Colonic mucosa (tissue), 4 donors: ENCODE data around the gene FGFR2. TPM values are rescaled to one million over a fixed set of nuclear protein-coding genes. Genes with fewer than 3 reads are reported as not detected.

Experiments
- DNase-seq: peaks from one replicate; pipeline ENCODE4 v3.0.0-alpha.2; 2020
- H3K27ac ChIP-seq: fragments of 200-600 bp; one replicate; pipeline ENCODE4 v1.8.0; 2021
- H3K27me3 ChIP-seq: fragments of 200-600 bp; one replicate; pipeline ENCODE4 v1.8.0; 2021
- H3K36me3 ChIP-seq: fragments of 200-600 bp; one replicate; pipeline ENCODE4 v1.8.0; 2021
- H3K4me1 ChIP-seq: fragments of 200-600 bp; one replicate; pipeline ENCODE4 v1.8.0; 2021; ENCODE audit warnings: mild to moderate bottlenecking
- H3K4me3 ChIP-seq: fragments of 200-600 bp; one replicate; pipeline ENCODE4 v1.8.0; 2021
- H3K9ac ChIP-seq, 2 donors: one replicate each; pipeline ENCODE4 v1.7.0; 2013; ENCODE audit warnings: control low read depth in 2 of 2, low read depth in 2 of 2, low read length in 2 of 2
- H3K9me3 ChIP-seq: fragments of 200-600 bp; one replicate; pipeline ENCODE4 v1.8.0; 2021
- intact Hi-C: fragments of 100-400 bp; cut with DNase I; formaldehyde crosslinking; loops from one replicate; pipeline ENCODE4 v1.14.1; 2022
- total RNA-seq, 2 donors: library from RNA; stranded (reverse); fragmentation: NEBNext Ultra II Directional in 1 of 2; extraction: Animal tissue kit (Norgen Biotek cat#: 25700) in 1 of 2; gene quantifications; one replicate each; pipeline ENCODE4 v1.2.1, GENCODE V29; 2021
- TF ChIP-seq, protein P1 (sequence below): fragments of 200-600 bp; IDR thresholded peaks from one replicate; pipeline ENCODE4 v1.8.0; 2022; ENCODE audit warnings: antibody characterized with exemption, mild to moderate bottlenecking
- donor health status: healthy.
- donor health status: DM: no; HTN: no; CAD: no.
- donor health status: DM: no; HTN: no; CAD: no.

Gene FGFR2
- total RNA-seq, 2 donors from 2014 or later, result 25.6 to 40.9 TPM

DNA sequence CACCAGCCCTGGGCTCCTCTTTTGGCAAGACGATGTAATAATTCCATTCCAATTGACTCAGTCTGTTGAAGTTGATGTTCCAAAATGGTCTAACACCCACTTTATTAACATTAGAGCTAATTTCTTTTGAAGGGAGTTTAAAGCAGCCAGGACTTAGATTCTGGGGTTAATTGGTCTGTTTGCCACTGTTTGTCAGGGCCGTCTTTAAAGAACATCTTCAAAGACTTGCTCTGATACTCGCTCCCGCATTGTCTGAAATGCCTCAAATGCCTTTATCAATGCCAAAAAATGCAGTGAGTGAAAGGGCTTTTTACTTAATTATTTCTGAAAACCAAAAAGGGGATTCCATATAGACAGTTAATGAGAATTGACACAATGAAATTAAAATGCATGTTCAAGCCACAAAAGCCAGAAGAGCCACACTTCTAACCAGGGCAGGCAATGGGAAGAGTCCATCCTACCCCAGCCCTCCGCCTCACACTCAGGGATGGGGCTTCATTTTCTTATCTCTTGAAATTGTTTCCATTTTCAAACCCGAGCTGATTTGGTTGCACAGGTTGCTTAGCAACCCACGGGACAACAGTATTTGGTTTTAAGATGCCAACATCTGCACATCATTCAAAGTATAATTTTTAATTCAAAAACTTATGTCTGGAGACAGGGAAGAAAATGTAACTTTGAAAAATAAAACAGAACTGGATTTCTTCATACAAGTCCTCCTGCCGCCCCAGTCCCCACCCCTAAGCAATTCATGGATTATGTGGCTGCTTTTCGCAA is 163.0 kb downstream of the FGFR2 start:
- H3K27ac ChIP-seq, result no peak overlapping the region
- TF ChIP-seq, protein P1, sequence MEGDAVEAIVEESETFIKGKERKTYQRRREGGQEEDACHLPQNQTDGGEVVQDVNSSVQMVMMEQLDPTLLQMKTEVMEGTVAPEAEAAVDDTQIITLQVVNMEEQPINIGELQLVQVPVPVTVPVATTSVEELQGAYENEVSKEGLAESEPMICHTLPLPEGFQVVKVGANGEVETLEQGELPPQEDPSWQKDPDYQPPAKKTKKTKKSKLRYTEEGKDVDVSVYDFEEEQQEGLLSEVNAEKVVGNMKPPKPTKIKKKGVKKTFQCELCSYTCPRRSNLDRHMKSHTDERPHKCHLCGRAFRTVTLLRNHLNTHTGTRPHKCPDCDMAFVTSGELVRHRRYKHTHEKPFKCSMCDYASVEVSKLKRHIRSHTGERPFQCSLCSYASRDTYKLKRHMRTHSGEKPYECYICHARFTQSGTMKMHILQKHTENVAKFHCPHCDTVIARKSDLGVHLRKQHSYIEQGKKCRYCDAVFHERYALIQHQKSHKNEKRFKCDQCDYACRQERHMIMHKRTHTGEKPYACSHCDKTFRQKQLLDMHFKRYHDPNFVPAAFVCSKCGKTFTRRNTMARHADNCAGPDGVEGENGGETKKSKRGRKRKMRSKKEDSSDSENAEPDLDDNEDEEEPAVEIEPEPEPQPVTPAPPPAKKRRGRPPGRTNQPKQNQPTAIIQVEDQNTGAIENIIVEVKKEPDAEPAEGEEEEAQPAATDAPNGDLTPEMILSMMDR, result no peak
- no peak overlapping the region for H3K4me3 ChIP-seq
- no peak for DNase-seq
- H3K36me3 ChIP-seq, result no peaks in the 10 kb centered on the region
- H3K9ac ChIP-seq, result no peak overlapping the region
- no peaks in the 10 kb centered on the region for H3K9me3 ChIP-seq
- no peaks in the 10 kb centered on the region for H3K4me1 ChIP-seq
- no peaks in the 10 kb centered on the region for H3K27me3 ChIP-seq
- intact Hi-C loops, result no loop called here

DNA sequence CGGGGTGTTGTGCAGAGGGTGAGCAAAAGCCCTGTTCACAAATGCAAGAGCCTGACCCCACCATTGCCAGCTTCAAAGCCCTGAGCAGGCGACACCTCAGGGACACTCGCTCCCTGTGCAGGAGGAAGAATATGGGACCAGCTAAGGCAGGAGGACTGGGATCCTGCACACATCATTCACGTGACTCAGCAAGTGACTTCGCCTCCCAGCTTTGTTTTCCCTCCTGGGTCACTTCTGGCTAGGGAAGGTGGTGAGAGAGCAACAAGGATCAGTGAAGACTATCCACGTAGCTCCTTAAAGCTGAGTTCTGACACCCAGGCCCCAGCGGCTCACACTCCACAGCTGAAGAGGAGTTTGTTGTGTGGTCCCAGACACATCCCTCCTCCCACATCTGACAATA is 164.3 kb downstream of the FGFR2 start:
- H3K9me3 ChIP-seq, result no peaks in the 10 kb centered on the region
- no peaks in the 10 kb centered on the region for H3K36me3 ChIP-seq
- TF ChIP-seq, protein P1, result no peak
- no peak overlapping the region for H3K9ac ChIP-seq
- H3K27me3 ChIP-seq, result no peaks in the 10 kb centered on the region
- H3K4me3 ChIP-seq, result no peak overlapping the region
- DNase-seq, result no peak
- no peaks in the 10 kb centered on the region for H3K4me1 ChIP-seq
- intact Hi-C loops, result no loop called here
- H3K27ac ChIP-seq, result no peak overlapping the region

DNA sequence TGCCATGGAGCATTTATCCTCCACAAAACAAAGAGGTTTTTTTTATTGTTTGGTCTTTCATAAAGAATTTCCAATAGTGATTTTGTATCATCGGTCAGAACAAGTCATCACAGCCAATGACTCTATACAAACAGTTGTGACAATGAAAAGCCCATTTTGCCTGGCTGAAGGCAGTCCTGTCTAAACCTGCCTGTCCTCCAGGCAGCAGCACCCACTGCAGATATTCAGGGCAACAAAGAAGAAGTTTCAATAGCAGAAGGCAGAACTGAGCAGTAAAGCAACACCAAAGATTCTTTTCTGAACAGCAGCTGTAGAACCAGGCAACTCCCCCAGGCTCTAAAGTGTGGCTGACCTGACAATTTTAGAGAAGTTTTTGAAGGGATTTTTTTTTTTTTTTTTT is 169.4 kb downstream of the FGFR2 start:
- Histone ChIP-seq H3K36me3 (no peaks in the 10 kb centered on the region), H3K4me1 (peaks cover 6% of the 10 kb centered on the region), H3K27ac (no peak overlapping the region), H3K4me3 (no peak overlapping the region), H3K9me3 (no peaks in the 10 kb centered on the region), H3K27me3 (no peaks in the 10 kb centered on the region), H3K9ac (no peak overlapping the region)
- TF ChIP-seq, protein P1, result no peak
- DNase-seq, result no peak
- intact Hi-C loops, result no loop called here
